ENCODE results near the gene SLC7A6.

Gene SLC7A6

DNA sequence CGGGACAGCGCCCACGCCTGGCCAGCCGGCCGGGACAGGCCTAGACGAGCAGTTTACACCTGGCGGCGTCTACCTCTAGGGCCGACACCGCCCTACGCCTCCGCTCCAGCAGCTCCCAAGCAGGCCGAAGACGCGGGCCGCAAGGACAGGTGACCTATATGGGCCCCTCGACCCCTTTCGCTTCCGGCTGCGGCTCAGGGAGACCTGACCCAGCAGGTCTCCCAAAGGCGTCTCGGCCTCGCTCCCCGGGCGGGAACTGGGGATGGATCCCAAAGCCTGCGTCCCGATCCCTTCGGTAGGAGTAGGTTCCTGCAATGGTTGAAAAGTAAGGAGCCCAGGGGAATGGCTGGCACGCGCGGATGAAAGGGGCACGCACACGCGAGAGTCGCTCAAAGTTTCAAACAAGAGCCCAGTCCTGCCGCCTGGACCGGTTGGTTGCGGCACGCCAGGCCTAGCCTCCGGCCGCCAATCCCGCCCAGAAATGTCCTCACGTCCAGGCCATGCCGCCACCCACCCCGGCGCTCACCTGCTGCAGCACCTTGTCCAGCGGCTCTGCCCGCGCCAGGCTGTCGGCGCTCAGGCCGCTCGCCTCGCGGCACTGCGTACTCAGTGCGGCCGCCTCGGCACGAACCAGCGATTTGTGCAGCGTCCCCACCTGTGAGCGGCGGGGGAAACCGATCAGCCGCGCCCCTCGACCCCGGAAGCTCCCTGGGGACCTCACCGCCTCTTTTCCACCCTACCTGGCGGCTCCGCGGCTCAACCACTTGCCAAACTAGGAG, 29.0 kb upstream of the SLC7A6 start:
- DNase-seq, result peak; percentile 66

DNA sequence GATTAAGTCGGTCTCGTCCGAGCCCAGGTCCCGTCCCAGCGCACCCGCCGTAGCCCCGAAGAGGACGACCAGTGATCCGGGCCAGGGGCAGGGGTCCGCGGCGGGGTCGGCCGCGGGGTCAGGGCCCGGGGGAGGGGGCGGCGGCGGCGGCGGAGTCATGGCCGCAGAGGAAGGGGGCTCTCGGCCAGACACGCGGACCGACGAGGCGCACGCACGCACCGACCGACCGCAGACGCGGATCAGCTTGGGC, 28.5 kb upstream of the SLC7A6 start, which contains the start of gene ESRP2:
Gene ESRP2 (minus strand): TSS at position 241 of the 250 bp plus-strand sequence. CDS start 82 bp downstream, at position 159.
- DNase-seq, result no peak

DNA sequence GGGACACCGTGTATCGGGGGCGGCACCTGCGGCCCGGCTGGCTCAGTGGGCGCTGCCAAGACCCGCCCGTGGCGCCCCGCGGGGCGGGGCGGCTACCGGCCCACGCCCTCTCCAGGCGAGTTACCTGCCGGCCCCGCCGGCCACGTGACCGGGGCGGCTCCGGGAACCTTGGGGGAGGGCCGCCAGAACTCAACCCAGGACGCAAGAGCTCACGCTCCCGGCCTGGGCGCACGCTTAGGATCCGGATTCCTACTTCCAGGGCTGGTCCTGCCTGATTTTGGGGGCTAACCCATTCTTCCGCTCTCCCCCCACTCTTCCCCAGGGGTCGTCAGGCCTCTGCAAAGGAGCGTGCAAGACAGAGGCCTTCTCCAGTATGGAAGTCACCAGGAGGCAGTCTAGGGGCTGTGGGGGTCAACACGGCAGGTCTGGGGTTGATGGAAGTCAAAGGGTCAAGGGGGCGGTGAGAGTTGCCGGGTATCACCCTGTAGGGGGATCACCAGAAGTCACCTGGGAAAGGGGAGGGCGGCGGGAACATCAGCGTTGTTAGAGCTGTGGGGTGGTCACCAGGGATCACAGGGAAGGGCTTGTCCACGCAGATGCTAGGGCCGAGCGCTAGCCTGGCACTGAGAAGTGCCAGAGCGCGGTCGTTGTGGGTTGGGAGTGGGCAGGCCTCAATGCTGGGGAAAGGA, 28.0 kb upstream of the SLC7A6 start:
- DNase-seq, result peak; percentile 86

DNA sequence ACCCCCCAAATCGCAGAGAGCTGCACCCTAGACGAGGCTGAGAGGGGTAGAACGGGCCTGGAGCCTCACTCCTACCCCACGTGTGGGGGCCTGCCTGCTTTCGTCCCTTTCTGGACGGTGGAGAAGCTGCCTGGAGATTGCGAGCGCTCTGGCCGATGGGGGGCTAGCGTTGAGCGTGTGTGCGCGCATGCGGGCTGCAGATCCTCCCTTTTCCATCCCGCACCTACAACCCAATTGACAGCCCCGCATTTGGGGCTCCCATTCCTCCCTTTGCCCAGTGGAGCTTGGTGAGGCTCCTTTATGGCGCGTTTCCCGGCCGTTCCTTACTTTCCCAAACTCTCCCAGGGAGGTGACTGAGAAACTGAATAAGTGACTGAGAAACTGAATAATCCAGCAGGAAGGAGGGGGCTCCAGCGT, 27.5 kb upstream of the SLC7A6 start:
- DNase-seq, result peak; percentile 52

DNA sequence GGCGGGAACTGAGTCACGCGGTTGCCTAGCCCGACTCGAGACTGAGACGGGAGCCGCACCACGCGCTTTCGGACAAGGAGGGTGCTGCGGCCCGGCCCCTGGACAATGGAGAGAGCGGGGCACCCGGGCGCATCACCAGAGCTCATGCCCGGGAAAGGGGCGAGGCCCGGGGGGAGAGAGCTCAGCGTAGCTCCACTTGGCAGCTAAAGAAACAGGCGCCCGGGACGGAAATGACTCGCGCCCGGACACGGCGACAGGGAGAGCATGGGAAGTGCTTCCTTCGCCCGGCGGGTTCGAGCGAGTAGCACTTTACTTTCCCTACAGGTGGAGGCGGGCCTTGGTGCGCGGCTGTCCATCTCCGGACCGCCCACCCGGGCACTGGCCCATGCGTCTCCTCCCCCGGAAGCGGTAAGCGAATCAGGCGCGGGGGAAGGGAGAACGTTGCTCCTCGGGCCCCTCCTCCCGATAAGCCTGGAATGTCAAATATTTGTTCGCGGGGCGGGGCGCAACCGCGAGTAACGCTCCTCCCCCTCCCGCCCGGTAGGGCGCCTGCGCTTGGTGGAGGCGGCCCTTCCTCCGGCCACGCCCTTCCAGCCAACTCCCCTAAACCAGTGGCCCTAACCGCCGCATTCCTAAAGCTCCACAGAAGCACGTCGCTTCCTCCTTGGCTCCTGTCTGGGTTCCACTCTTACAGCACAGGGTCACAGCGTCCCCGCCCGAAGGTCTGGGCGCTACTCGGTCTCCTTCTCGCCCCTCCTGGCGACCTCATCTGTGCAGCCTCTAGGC, 26.9 kb upstream of the SLC7A6 start:
- DNase-seq, result peak; percentile 97

DNA sequence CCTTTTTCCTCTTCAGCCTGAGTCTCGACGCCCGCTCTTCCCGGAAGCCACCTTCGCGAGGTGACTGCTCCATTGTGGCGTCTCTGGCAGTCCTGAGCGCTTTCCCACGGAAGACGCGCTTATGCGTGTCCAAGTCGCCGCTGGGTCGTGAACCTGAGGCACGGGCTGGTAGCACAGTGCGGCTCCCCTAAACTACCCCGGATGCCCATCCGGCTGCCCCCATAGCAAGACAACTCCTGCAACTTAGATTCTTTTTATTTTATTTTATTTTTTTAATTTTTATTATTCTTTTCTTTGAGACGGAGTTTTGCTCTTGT, 26.3 kb upstream of the SLC7A6 start:
- no peak for DNase-seq

DNA sequence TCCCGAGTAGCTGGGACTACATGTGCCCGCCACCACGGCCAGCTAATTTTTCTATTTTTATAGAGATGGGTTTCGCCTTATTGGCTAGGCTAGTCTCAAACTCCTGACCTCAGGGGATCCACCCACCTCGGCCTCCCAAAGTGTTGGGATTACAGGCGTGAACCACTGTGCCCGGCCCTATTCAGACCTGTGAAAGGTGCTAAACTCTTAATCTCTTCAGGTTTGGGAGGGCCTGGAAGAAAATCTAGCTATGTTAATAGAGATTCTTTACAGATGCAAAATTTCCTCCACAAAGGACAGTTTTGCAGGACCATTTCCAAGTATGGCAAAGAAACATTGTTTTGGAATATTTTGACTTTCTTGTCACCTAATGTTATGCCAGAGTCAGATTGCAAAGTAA, 22.2 kb upstream of the SLC7A6 start:
- no peak for DNase-seq

DNA sequence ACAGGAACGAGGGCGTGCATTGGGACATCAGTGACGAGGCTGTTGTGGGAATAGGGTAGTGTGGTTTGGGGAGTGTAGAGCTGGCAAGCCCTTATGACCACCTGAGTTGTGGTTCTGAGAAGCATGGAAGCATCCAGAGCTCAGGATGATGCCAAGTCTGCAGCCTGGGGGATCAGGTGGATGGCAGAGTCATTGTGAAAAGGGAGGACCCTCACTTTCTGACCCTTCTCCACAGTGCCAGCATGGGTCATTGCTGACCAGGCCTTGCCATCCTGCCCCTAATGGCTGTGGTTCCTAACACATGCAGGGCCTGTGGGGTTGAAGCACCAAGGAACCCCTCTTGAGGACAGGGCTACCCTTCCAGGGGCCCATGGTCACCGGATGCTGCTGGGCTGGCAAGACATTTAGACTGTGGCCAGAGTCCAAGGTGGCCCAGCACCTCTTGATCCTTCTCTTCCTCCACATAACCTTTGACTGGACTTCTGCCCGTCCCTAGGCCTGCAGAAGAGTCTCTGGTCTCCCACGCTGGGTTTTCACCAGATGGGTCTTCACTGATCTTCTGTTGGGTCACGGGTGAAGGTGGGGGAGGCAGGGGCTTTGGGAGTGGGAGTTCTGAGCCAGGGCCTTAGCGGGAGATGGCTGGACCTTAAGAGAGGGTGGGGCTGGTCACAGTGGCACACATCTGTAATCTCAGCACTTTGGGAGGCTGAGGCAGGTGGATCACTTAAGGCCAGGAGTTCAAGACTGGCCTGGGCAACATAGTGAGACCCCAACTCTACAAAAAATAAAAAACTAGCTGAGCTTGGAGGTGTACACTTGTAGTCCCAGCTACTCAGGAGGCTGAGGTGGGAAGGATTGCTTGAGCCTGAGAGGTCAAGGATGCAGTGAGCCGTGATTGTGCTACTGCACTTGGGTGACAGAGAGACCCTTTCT, 21.1 kb upstream of the SLC7A6 start:
- no peak for DNase-seq

DNA sequence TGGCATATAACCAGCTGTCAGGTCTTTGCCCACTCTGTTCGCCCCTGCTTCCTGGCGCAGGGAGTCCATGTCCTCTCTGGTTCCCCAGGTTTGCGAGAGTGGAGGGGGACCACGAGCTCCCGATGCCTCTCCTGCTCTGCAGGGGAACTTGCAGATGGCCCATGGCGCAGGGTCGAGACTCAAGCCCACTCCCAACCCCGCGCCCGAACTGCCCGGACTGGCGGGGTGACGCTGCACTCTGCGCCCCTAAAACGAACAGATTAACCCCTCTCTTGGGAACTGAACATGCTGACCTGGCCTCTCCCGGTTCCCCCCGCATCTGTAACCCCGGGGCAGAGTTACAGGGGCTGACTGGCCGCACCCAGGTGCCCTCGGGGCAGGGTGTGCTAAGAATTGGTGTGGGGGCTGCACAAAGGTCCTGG, 19.8 kb upstream of the SLC7A6 start:
- no peak for DNase-seq

DNA sequence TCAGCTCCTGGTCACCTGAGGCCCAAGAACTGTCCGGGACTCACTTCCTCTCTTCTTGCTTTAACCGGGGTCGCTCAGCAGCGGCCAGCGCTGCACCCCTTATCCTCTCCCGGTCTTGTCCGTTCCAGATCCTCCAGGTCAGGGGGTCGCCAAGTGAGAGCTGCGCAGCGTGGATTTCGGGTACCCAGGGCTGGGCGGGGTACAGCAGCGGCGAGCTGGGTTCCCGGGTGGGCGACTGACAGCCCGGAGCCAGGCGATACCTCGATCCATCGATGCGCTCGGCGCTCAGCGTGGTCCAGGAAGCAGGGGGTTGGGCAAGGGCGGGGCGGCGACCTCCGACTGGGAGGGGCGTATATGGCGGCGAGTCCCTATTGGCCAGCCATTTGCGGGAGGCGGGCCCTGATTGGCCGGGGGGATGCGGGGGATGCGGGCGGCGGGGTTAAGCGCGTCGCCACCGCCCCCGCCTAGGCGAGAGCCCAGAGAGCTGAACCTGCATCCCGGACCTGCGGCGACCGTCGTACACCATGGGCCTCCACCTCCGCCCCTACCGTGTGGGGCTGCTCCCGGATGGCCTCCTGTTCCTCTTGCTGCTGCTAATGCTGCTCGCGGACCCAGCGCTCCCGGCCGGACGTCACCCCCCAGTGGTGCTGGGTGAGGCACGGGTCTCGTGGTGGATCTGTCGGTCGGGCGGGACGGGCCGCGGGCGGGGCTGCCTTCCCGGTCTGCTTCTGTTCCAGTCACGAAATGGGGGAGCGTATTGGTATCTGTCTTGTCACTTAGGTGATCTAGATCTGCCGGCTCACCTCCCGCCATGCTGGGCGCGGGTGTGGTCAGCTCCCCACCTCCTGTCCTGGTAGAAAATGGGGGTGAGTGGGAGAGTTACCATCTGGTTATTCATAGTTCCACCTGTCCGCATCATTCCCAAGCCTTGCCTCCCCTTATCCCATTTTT, 19.1 kb upstream of the SLC7A6 start, which contains the start of gene PLA2G15:
Gene PLA2G15 (plus strand): TSS at position 471 of the 951 bp plus-strand sequence. CDS start 54 bp downstream, at position 525.
- peak; percentile 93 for DNase-seq

DNA sequence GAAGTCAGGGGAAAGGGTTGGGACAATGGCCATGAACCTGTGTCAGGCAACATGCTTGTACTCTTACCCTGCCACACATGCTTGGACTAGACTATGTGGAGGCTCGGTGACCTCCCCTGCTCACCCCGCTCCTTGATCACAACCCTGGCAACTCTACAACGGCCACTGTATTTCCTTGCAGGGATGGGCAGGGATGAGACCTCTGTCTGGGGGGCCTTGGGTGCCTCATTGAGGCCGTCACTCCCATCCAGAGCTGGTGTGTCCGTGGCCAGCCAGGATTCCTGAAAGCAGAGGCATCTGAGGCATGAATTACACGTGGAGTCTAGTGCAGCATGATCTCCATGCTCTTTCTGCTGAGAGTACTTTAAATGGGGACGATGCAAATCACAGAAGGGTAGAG, 18.2 kb upstream of the SLC7A6 start:
- DNase-seq, result no peak

DNA sequence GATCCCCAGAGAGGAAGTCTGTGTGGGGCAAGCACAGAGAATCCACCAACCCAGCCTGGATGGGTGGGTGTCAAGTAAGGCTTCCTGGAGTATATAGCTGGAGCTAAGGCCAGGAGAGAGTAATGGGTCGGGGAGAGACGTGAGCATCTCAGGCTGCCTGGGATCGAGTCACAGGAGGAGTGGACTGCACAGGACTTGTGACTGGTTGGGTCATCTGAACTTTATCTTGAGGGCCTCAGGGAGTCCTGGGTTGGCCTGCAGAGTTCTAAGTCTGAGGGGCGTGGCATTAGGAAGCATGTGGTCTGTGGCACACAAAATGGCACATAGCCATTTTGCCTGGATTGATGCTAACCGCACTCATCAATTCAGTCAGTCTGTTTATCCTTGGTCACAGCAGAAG, 17.7 kb upstream of the SLC7A6 start:
- DNase-seq, result no peak

DNA sequence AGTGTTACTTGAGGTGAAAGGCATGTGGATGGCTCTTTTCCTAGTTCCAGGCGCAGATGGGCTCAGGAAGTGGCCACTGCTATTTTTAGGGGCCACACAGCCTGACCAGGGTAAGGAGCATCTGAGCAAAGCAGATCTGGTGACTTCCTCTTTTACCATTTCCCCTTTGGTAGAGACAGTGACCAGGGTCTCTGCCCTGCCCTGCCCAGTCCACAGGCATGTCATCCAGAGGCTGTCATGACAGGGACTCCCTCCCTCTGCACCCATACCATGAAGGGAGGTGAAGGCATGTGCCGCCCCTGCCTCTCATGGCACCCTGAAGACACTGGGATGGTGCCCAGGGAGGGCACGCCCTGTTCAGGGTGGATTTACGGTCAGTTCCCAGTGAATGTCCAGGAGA, 16.9 kb upstream of the SLC7A6 start:
- no peak for DNase-seq

DNA sequence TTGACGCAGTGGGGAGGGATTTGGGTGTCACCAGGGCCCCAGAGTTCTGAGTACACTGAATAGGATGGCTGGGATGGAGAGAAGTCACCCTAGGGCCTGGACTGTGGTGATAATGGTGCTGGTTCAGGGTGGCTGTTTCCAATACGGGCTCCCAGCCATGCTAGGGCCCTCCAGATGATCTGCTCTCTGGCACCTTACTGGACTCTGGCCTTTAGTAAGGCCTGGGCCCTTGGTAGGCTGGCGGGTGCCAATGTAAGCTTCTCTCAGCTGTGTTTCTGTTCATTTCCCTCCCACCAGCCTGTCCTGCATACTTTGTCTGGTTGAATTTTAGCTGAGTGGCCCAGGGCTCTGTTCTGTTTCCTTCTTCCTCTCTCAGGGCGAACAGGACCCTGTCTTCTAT, 16.4 kb upstream of the SLC7A6 start:
- no peak for DNase-seq

DNA sequence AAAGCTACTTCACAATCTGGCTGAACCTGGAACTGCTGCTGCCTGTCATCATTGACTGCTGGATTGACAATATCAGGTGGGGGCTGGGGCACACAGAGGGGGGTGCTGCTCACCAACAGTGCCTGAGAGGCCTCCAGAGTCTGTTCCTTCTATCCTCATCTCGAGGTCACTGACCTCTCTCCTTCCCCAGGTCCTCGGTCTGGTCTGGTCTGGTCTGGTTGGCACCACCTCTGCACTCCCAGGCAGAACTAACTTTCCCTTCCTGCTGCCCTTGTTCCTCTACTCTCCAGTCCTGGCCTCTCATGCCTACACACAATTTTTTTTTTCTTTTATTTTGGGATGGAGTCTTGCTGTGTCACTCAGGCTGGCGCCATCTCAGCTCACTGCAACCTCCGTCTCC, 15.0 kb upstream of the SLC7A6 start:
- no peak for DNase-seq

DNA sequence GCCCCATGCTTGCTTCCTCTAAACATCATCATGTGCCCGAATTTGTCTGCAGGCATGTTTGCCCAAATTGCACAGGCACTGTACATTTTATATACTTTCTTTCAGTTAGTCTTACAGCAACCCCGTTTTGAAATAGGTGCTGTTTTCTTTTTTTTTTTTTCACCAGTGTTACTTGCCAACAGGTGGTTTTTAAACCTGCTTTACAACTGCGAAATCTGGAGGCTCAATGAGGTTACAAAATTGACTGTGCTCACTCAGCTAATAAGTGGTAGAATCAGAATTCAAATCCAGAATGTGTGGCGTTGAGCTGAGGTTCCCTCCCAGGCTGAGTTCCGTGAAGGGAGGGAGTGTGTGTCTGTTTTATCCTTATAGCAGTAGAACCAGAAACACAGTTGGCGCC, 13.4 kb upstream of the SLC7A6 start:
- no peak for DNase-seq

DNA sequence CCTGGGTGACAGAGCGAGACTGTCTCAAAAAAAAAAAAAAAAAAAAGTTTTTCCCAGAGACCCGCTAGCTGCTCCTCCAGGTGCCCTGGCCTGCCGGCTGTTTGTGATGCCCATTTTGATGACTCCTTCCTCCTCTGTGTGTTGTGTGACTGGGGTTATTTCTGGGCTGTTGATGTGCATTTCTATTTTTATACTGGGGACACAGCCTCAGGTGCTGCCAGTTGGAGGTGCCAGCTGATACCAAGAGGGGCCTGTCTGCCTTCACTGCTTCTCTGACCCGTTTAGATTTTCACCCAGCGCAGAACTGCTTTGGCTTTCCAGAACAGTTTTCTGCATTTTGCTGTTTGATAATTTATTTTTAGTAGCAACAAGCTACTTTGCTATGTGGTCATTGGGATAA, 12.5 kb upstream of the SLC7A6 start:
- DNase-seq, result no peak

DNA sequence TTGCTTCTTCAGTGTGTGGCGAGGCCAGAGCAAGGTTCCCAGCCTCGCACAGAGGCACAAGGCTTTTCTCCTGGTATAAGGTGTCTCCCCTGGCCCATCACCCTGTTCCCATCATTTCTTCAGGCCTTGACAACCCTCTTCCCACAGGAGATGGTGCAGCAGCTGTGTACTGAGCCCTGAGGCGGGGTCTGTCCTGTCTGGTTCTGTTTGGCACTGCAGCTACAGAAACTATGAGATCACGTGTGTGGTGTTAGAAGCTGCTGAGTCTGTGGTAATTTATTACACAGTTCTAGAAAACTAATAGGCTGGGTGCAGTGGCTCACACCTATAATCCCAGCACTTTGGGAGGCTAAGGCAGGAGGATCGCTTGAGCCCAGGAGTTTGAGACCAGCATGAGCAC, 11.9 kb upstream of the SLC7A6 start:
- no peak for DNase-seq

DNA sequence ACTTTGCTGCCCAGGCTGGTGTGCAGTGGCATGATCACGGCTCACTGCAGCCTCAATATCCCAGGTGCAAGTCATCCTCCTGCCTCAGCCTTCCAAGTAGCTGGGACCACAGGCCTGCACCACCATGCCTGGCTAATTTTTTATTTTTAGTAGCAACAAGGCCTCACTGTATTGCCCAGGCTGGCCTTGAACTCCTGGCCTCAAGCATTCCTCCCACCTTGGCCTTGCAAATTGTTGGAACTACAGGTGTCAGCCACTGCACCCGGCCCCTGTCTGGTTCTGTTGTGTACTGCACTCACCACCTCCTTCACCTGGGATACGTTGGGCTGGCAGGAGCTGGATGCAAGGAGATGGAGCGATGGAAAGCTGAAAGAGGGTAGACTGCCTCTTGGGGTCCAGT, 10.6 kb upstream of the SLC7A6 start:
- no peak for DNase-seq

DNA sequence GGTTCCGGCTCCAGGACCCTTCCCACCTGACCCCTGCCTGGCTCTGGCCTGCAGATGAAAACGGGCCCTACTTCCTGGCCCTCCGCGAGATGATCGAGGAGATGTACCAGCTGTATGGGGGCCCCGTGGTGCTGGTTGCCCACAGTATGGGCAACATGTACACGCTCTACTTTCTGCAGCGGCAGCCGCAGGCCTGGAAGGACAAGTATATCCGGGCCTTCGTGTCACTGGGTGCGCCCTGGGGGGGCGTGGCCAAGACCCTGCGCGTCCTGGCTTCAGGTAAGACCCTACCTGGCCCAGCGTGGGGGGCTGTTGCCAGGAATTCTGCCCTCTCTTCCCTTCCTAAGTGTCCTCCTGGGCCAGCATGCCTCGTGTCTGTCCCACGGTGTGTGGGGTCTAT, 8.6 kb upstream of the SLC7A6 start:
- DNase-seq, result no peak

DNA sequence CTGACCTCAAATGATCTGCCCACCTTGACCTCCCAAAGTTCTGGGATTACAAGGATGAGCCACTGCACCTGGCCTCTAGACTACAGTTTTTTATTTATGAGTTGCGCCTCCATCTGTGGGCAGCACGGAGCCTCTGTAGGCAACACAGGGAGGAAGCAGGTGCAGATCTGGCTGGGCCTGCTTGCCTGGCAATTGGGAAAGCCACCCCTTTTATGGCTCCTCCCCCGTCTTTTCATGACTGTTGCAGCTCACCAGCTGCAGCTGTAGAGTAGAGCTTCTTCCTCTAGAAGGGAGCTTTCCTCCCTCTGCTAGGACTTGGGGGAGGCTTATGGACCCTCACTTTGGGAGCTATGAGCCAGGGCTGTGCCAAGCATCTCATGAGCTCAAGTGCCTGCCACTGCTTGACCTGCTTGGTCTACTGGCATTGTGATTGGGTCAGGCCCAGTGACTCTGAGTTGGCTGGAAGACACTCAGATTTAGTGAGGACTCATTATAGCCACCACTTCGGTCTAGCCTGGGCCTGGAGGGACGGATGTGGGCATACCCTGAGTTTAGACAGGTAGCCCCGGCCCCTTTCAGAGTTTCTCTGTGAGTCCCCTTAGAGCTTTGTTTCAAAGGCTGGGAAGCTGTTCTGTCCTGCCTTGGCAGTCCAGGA, 6.9 kb upstream of the SLC7A6 start:
- peak; percentile 29 for DNase-seq
